Measurements from ENCODE around the gene TSSC4.

Gene TSSC4

DNA sequence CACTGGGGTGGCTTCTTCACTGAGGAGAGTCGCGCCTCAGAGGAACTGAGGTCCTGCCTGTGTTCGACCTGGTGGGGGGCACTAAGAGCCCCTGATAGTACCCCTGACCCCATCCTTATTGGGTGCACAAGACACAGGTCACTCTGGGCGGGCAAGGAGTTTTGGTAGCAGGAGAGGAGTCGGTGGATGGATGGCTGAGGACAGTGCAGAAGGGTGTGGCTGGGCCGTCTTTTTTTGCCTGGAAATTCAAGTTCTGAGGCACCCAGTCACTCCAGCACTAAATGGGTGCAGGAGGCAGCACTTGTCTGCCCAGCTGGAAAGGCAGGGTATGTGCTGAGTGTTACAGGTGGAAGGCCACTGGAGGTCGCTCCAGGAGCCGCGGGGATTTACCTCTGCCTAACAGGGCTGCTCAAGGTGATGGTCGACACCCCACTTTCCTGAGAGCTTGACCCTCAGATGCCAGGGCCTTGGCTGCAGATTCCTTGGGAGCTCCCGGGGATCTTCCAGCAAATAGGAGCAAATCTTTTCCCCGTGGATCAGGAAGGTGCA is 960 bp downstream of the TSSC4 start:
- TF ChIP-seq, protein P1, sequence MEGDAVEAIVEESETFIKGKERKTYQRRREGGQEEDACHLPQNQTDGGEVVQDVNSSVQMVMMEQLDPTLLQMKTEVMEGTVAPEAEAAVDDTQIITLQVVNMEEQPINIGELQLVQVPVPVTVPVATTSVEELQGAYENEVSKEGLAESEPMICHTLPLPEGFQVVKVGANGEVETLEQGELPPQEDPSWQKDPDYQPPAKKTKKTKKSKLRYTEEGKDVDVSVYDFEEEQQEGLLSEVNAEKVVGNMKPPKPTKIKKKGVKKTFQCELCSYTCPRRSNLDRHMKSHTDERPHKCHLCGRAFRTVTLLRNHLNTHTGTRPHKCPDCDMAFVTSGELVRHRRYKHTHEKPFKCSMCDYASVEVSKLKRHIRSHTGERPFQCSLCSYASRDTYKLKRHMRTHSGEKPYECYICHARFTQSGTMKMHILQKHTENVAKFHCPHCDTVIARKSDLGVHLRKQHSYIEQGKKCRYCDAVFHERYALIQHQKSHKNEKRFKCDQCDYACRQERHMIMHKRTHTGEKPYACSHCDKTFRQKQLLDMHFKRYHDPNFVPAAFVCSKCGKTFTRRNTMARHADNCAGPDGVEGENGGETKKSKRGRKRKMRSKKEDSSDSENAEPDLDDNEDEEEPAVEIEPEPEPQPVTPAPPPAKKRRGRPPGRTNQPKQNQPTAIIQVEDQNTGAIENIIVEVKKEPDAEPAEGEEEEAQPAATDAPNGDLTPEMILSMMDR (IDR thresholded peaks at IDR 0.05; ENCODE audit: low read depth, low read length), result no peak
- DNase-seq (ENCODE audit: low read depth in 2 of 2), result no peak
- H3K4me3 ChIP-seq (replicated peaks in 1 of 2; ENCODE audit: low read depth in 2 of 2, low read length in 2 of 2), result peak overlapping the region; percentile 99 to 100

DNA sequence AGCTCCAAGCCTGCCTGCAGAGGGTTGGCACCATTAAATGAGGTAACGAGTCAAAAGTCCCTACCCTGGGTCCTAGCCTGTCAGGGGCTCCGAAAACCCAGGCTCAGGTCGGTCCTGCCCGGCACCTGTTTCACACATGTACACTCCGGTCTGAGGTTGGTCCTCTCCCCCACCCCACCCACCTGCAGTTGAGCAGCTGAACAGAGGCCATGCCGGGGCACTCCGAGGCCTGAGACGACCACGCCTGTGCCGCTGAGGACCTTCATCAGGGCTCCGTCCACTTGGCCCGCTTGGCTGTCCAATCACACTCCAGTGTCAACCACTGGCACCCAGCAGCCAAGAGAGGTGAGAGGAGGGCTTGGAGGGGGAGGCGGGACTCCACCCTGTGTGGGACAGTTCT is 1.6 kb downstream of the TSSC4 start:
- no peak for DNase-seq (ENCODE audit: low read depth in 2 of 2)
- peak overlapping the region; percentile 99 to 100 for H3K4me3 ChIP-seq (replicated peaks in 1 of 2; ENCODE audit: low read depth in 2 of 2, low read length in 2 of 2)

DNA sequence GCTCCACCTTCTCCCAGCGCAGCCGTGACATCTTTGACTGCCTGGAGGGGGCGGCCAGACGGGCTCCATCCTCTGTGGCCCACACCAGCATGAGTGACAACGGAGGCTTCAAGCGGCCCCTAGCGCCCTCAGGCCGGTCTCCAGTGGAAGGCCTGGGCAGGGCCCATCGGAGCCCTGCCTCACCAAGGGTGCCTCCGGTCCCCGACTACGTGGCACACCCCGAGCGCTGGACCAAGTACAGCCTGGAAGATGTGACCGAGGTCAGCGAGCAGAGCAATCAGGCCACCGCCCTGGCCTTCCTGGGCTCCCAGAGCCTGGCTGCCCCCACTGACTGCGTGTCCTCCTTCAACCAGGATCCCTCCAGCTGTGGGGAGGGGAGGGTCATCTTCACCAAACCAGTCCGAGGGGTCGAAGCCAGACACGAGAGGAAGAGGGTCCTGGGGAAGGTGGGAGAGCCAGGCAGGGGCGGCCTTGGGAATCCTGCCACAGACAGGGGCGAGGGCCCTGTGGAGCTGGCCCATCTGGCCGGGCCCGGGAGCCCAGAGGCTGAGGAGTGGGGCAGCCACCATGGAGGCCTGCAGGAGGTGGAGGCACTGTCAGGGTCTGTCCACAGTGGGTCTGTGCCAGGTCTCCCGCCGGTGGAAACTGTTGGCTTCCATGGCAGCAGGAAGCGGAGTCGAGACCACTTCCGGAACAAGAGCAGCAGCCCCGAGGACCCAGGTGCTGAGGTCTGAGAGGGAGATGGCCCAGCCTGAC is 2.5 kb downstream of the TSSC4 start:
- no peak overlapping the region for H3K4me3 ChIP-seq (replicated peaks in 1 of 2; ENCODE audit: low read depth in 2 of 2, low read length in 2 of 2)
- TF ChIP-seq, protein P1 (IDR thresholded peaks at IDR 0.05; ENCODE audit: low read depth, low read length), result no peak
- no peak for DNase-seq (ENCODE audit: low read depth in 2 of 2)

More for the DNA sequence above, 1.6 kb downstream of the TSSC4 start:
- TF ChIP-seq, protein P1 (IDR thresholded peaks at IDR 0.05; ENCODE audit: low read depth, low read length), result no peak

DNA sequence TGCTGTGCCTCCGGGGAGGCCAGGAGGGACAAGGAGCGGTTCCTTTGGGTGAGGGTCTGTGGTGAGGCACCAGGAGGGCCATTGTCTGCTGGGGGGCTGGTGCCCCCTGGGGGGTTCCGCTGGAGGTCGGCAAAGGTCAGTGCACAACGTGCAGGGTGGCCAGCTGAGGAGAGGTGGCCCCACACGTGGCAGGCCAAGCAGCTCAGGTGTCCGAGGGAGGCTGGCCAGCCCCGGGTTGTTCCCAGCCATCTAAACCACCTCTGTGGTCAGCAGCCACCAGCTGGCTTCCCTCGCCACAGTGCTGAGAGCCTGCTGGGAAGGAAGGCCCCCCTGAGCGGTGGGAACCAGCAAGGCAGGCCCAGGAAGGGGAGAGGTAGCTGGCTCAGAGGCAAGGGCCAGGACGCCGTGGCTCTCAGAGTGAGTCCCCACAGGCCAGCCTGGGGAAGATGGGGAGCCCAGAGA is 4.2 kb downstream of the TSSC4 start:
- TF ChIP-seq, protein P1 (IDR thresholded peaks at IDR 0.05; ENCODE audit: low read depth, low read length), result no peak
- DNase-seq (ENCODE audit: low read depth in 2 of 2), result no peak
- no peak overlapping the region for H3K4me3 ChIP-seq (replicated peaks in 1 of 2; ENCODE audit: low read depth in 2 of 2, low read length in 2 of 2)

DNA sequence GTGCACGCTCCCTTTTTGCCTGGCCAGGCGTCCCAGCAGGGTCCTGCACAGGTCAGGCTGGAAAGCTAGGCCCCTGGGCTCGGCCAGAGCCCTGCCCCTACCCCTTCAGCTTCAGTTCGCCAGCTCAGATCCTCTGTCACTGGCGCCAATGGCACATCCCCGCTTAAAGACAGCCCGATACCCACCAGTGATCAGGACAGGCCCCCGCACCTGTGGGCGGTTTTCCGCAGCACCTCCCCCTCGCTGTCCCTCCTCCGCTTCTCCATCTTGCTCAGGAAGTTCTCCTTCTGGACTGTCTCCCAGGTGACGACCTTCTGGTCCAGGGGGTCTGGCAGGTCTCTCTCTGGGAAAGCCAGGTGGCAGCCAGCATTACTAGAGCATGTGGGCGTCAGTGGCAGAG is 5.9 kb downstream of the TSSC4 start:
- H3K4me3 ChIP-seq (replicated peaks in 1 of 2; ENCODE audit: low read depth in 2 of 2, low read length in 2 of 2), result no peak overlapping the region
- DNase-seq (ENCODE audit: low read depth in 2 of 2), result no peak
- TF ChIP-seq, protein P1 (IDR thresholded peaks at IDR 0.05; ENCODE audit: low read depth, low read length), result no peak

DNA sequence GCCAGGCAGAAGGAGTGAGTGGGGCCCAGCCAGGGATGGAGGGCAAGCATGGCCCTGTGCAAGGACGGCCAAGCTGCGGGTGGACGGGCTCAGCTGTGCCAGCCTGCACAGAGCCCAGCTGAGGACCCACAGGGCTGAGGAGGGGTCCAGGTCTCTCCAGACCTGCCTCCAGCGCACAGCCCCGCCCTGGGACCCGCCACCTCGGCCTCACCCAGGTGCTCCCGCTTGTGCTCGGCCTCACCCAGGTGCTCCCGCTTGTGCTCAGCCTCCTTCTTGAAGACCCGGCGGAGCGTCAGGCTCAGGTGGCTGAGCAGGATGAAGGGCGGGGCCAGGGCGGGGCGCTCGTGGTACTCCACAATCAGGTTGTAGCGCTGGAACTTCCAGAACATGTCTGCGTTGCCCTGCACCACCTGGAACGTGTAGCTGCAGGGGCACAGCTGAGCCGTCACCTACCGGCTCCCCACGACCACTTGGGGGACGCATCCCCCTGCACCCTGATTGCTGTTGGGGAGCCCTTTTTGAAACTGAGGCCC is 6.4 kb downstream of the TSSC4 start:
- H3K4me3 ChIP-seq (replicated peaks in 1 of 2; ENCODE audit: low read depth in 2 of 2, low read length in 2 of 2), result no peak overlapping the region
- no peak for DNase-seq (ENCODE audit: low read depth in 2 of 2)
- TF ChIP-seq, protein P1 (IDR thresholded peaks at IDR 0.05; ENCODE audit: low read depth, low read length), result no peak
